PC-9 (cell line): Measurements from ENCODE around the gene PSMD11. TPM values are rescaled to one million over a fixed set of nuclear protein-coding genes. Genes with fewer than 3 reads are reported as not detected.

Source experiments
- BruUV-seq: library from RNA; stranded (reverse); fragments of 400-500 nt; replicated peaks from 2 replicates; lab custom pipeline; 2021; lab: Mats Ljungman, UMichigan
- CTCF ChIA-PET: fragments of 300-600 bp; sonication (Branson Sonifier 250); formaldehyde crosslinking; loops from one replicate; lab custom pipeline; 2022; ENCODE audit warnings: antibody characterized with exemption; lab: Charles Lee
- POLR2A ChIA-PET: fragments of 300-600 bp; sonication (Branson Sonifier 250); formaldehyde crosslinking; loops from one replicate; lab custom pipeline; 2022; ENCODE audit warnings: antibody characterized with exemption; ENCODE audit not compliant: unreplicated experiment; lab: Charles Lee
- DNase-seq, 2 experiments: peaks; one replicate each; pipeline versions ENCODE4 v3.0.0 to v3.0.0-alpha.2; 2015 to 2022; ENCODE audit warnings: mixed read lengths in 1 of 2
- H2AFZ ChIP-seq: fragments of 200-600 bp; sonication (generic); 2 replicates; pipeline ENCODE4 v1.8.1; 2017; ENCODE audit warnings: antibody characterized with exemption
- H3F3A ChIP-seq: fragments of 200-600 bp; sonication (generic); 2 replicates; pipeline ENCODE4 v1.8.1; 2017; ENCODE audit warnings: antibody characterized with exemption, mild to moderate bottlenecking, low read depth; ENCODE audit not compliant: insufficient read depth
- H3K27ac ChIP-seq: fragments of 200-600 bp; sonication (generic); 2 replicates; pipeline ENCODE4 v1.6.1; 2016; ENCODE audit warnings: mixed run types
- H3K27me3 ChIP-seq: fragments of 200-600 bp; sonication (generic); 2 replicates; pipeline ENCODE4 v1.6.1; 2016; ENCODE audit warnings: low read depth, mixed run types; ENCODE audit not compliant: insufficient read depth
- H3K36me3 ChIP-seq: fragments of 200-600 bp; sonication (generic); 2 replicates; pipeline ENCODE4 v1.6.1; 2016; ENCODE audit warnings: low read depth, mixed run types
- H3K4me1 ChIP-seq: fragments of 200-600 bp; sonication (generic); replicated peaks from 2 replicates; pipeline ENCODE4 v1.6.1; 2016; ENCODE audit warnings: mixed run types; ENCODE audit not compliant: insufficient read depth
- H3K4me2 ChIP-seq: fragments of 200-600 bp; sonication (generic); 2 replicates; pipeline ENCODE4 v1.6.1; 2017; ENCODE audit warnings: mixed run types
- H3K4me3 ChIP-seq: fragments of 200-600 bp; sonication (generic); 2 replicates; pipeline ENCODE4 v1.6.1; 2016; ENCODE audit warnings: mixed run types
- H3K79me2 ChIP-seq: fragments of 200-600 bp; sonication (generic); 2 replicates; pipeline ENCODE4 v1.6.1; 2017; ENCODE audit warnings: low read depth, mixed run types
- H3K9me2 ChIP-seq: fragments of 200-600 bp; sonication (generic); 2 replicates; pipeline ENCODE4 v1.8.1; 2017; ENCODE audit warnings: mild to moderate bottlenecking; ENCODE audit not compliant: insufficient read depth
- H3K9me3 ChIP-seq: fragments of 200-600 bp; sonication (generic); 2 replicates; pipeline ENCODE4 v1.8.1; 2016; ENCODE audit warnings: low read depth; ENCODE audit not compliant: insufficient read depth
- H4K20me1 ChIP-seq: fragments of 200-600 bp; sonication (generic); 2 replicates; pipeline ENCODE4 v1.8.1; 2017; ENCODE audit not compliant: insufficient read depth
- EZH2 ChIP-seq: fragments of 200-600 bp; sonication (generic); IDR thresholded peaks from 2 replicates; pipeline ENCODE4 v1.8.0; 2017; ENCODE audit warnings: antibody characterized with exemption, low read depth
- intact Hi-C: fragments of 100-400 bp; cut with micrococcal nuclease; formaldehyde crosslinking; loops from one replicate; pipeline ENCODE4 v1.10.0; 2022; ENCODE audit not compliant: unreplicated experiment
- total RNA-seq: library from RNA; stranded (reverse); gene quantifications from 2 replicates; pipeline ENCODE4 v1.2.3, GENCODE V29; 2021
- TF ChIP-seq, protein P1 (sequence below): fragments of 200-600 bp; sonication (generic); conservative IDR thresholded peaks from 2 replicates; pipeline ENCODE4 v1.6.1; 2017; ENCODE audit warnings: mixed run types, antibody characterized with exemption, mild to moderate bottlenecking, moderate library complexity

Gene PSMD11
- total RNA-seq, 1 experiment from 2014 or later: 149 TPM

DNA sequence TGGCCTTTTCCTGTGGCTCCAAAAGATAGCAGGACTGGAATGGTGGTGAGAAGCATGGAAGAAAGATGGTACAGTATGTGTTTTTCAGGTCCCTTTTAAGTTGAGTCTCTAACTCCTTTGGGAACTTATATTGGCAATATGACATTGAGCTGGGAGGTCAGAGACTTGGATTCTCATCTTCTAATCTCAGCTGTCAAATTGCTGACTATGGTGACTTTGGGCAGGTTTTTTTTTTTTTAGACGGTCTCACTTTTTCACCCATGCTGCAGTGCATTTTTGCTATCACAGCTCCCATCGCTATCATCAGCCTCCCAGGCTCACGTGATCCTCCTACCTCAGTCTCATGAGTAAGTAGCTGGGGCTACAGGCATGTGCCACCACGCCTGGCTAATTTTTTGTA, 27.3 kb downstream of the PSMD11 start:
- H3K4me3 ChIP-seq: no peak overlapping the region
- peaks cover 67% of the 10 kb centered on the region for H3K36me3 ChIP-seq
- ChIA-PET CTCF (interaction anchor here (1.4 kb wide), 1 partner anchor 10 kb away, joined by 3 read pairs; no protein-coding TSS in a partner anchor), POLR2A (interaction anchor here (0.6 kb wide), 1 partner anchor 77 kb away, joined by 4 read pairs; no protein-coding TSS in a partner anchor)
- no peaks in the 10 kb centered on the region for H3K9me3 ChIP-seq
- no peak overlapping the region for H3K4me2 ChIP-seq
- intact Hi-C loops: no loop called here
- H3K79me2 ChIP-seq: peaks cover 16% of the 10 kb centered on the region; the same call in 1 of the 2 replicates
- no peaks in the 10 kb centered on the region for H3K27me3 ChIP-seq
- H4K20me1 ChIP-seq: no peaks in the 10 kb centered on the region; the same call in 1 of the 2 replicates
- H3K4me1 ChIP-seq: no peaks in the 10 kb centered on the region
- no peak overlapping the region for H2AFZ ChIP-seq
- no peaks in the 10 kb centered on the region for H3K9me2 ChIP-seq
- peaks cover 5% of the 10 kb centered on the region for H3F3A ChIP-seq
- TF ChIP-seq EZH2: no peak
- TF ChIP-seq, protein P1, sequence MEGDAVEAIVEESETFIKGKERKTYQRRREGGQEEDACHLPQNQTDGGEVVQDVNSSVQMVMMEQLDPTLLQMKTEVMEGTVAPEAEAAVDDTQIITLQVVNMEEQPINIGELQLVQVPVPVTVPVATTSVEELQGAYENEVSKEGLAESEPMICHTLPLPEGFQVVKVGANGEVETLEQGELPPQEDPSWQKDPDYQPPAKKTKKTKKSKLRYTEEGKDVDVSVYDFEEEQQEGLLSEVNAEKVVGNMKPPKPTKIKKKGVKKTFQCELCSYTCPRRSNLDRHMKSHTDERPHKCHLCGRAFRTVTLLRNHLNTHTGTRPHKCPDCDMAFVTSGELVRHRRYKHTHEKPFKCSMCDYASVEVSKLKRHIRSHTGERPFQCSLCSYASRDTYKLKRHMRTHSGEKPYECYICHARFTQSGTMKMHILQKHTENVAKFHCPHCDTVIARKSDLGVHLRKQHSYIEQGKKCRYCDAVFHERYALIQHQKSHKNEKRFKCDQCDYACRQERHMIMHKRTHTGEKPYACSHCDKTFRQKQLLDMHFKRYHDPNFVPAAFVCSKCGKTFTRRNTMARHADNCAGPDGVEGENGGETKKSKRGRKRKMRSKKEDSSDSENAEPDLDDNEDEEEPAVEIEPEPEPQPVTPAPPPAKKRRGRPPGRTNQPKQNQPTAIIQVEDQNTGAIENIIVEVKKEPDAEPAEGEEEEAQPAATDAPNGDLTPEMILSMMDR: no peak
- DNase-seq: no peak
- H3K27ac ChIP-seq: no peak overlapping the region
- no TSS peak for BruUV-seq

DNA sequence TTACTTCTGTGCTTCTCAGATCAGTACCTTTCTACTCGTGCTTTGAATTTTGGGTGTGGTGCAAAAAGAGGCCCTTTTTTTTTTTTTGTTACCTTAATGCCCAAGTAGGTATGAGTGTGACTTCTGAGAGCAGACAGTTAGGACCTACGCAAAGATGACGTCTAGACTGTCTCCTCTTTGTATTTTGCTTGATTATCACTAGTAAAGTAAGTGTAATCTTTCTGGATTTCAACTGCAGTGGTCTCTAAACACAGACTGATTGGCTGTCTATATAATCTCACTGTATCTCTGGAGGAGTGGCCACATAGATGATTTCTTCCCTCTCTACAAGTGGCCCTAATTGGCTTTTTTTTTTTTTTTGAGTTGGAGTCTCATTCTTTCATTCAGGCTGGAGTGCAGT, 30.9 kb downstream of the PSMD11 start:
- ChIA-PET POLR2A (no interaction called here), CTCF (interaction anchor here (0.7 kb wide), 1 partner anchor 178 kb away, joined by 5 read pairs; no protein-coding TSS in a partner anchor)
- Histone ChIP-seq H3K4me1 (no peaks in the 10 kb centered on the region), H2AFZ (no peak overlapping the region), H3K4me3 (no peak overlapping the region), H4K20me1 (0 out of 2 replicates have a peak, but pooled peaks cover 7% of the 10 kb centered on the region), H3K27me3 (no peaks in the 10 kb centered on the region), H3K9me3 (no peaks in the 10 kb centered on the region), H3K9me2 (no peaks in the 10 kb centered on the region), H3K27ac (no peak overlapping the region), H3K36me3 (peaks cover 64% of the 10 kb centered on the region), H3K4me2 (no peak overlapping the region), H3K79me2 (no peaks in the 10 kb centered on the region), H3F3A (peaks cover 5% of the 10 kb centered on the region)
- intact Hi-C loops: no loop called here
- DNase-seq: no peak
- no peak for TF ChIP-seq EZH2
- TF ChIP-seq, protein P1: no peak
- no TSS peak for BruUV-seq

DNA sequence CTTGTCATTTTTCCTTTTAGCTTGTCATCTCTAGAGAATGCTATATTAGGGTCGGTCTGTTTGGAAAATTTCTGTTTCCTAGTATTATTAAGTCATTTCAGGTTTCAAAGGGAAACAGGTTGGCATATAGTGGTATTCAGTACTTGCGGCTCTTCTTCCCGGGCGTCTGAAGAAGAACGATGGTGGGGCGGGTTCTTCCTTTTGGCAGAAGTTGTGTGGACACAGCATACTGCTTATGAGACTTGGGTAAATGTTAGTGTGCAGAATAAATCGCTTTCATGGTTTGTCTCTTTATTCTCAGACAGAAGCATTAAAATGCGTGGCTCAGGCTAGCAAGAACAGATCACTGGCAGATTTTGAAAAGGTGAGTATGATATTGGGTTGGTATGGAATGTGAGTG, 32.9 kb downstream of the PSMD11 start:
- no peak for DNase-seq
- no peaks in the 10 kb centered on the region for H3K79me2 ChIP-seq
- TF ChIP-seq, protein P1: no peak
- TF ChIP-seq EZH2: no peak
- 0 out of 2 replicates have a peak, but pooled peaks cover 9% of the 10 kb centered on the region for H4K20me1 ChIP-seq
- H2AFZ ChIP-seq: no peak overlapping the region
- H3K4me3 ChIP-seq: no peak overlapping the region
- H3K9me2 ChIP-seq: no peaks in the 10 kb centered on the region
- peaks cover 13% of the 10 kb centered on the region for H3F3A ChIP-seq
- peaks cover 44% of the 10 kb centered on the region for H3K36me3 ChIP-seq
- H3K27me3 ChIP-seq: no peaks in the 10 kb centered on the region
- intact Hi-C loops: no loop called here
- POLR2A ChIA-PET: no interaction called here
- CTCF ChIA-PET: no interaction called here
- no peak overlapping the region for H3K4me2 ChIP-seq
- no peaks in the 10 kb centered on the region for H3K4me1 ChIP-seq
- no TSS peak for BruUV-seq
- no peak overlapping the region for H3K27ac ChIP-seq
- H3K9me3 ChIP-seq: no peaks in the 10 kb centered on the region
